NCI-H2227 treated with DMSO at 0.1 percent for 48 hours (cell line): ENCODE data around the gene RHEB.

Source experiments
- DNase-seq: peaks from one replicate; lab custom pipeline; 2025; lab: John Stamatoyannopoulos, UW

The RHEB gene

DNA sequence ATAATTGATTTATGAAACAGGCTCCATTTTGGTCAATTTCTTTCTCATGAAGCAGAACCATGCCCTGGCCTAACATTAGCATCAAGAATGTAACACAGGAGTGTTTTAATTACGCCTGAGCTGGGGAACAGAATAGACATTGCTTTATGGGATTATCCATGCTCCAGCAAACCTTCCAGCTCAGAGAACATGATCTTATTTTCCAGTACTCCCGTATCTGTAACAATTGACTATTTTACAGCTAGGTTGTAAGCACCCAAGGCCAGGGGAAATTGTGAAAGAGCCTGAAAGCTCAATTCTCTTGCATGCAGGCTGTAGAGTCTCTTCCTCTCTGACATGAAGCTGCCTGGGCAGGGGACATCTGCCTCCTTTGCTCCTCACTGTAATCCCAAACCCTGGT, 49.0 kb downstream of the RHEB start:
- DNase-seq: no peak

DNA sequence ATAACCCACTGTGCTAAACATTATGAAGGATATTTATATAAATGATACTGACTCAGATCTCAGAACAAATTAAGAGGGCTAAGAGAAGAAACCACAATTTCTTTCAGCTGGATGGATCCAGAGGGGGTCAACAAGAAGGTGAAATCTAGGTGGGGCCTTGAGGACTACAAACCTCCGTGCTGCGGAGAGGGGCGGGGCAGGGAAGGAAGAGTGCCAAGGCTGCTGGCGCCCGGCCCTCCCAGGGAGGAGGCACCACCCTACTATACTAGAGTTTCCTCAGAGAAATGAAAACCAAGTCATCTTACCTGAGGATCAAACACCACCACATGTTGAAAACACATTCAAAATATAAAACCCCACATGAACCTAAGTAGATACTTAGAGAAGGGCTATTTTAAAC, 50.4 kb downstream of the RHEB start:
- no peak for DNase-seq

GRCh38 chr7:151468217-151469018, 51.3 kb downstream of the RHEB start:
- DNase-seq: no peak

DNA sequence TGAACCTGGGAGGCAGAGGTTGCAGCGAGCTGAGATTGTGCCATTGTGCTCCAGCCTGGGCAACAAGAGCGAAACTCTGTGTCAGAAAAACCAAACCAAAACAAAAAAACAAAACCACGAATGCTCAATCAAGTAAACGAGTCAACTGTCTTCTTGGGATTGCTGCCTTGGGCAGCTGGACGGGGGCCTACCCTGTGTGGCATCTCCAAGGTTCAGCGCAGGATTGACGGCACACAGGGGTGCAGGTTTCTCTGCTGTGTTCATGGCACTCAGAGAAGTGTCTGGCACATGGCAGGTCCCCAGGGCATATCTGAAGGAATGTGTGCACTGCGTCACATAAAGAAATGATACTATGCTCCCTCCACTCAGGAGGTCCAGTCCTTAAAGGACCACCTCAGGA, 54.5 kb downstream of the RHEB start:
- no peak for DNase-seq

DNA sequence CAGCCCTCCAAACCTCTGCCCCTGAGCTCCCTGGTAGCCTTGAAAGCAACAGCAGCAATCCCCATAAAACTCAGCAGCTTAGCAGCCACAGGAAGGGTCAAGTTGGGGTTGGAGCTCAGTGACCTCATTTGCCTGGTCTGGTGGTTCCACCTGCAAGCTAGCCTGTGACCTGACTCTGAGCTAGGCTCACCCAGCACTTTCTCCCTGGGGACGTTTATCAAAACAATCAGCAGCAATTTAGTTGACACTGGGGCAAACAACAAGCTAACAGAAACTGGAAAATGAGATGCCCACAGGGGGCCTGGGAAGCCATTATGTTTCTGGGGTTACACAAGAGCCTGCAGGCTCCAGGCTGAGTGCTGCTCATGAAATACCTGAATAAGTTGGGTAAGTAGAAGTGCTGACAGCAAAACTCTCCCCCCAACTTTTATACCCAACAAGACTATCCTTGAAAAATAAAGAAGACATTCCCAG, 57.4 kb downstream of the RHEB start:
- no peak for DNase-seq

GRCh38 chr7:151461942-151462230, 57.8 kb downstream of the RHEB start:
- DNase-seq: no peak

DNA sequence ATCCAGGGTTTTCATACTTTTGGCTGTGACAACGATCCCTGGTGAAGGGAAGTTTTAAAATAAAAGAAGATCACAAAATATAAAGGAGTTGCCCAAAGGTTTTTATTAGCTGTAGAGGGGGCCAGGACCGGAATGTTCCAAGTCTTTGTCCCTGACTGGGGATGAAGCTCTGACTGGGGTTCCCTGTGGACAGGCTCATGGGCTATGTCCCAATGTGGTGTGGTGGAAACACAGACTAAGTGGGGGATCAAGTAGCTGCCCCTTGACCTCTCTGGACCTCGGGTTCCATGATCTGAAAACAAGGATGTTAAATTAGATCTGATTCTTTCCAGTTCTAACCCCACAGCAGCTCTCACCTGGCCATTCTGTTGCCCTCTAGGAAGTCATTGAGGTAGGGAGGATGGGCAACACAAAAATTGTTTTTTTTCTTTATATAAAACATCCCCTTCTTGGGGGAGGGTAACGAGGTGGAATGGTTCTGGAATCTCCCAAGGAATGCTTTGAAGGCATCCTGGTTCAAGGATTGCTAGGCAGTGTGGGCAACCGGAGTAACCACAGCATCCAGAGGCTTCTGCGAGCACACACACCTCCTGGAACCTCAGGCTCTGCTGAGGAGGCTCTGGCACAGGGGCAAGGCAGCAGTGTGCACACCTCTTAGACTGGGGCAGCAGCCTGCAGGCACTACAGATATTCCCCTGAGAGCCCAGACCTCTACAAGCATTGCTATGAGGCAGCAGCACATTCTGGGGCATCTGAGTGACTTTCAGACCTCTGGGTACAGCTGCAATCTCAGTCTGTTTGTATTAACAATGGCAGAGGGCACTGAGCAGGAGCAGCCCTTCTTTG, 58.4 kb downstream of the RHEB start:
- no peak for DNase-seq

DNA sequence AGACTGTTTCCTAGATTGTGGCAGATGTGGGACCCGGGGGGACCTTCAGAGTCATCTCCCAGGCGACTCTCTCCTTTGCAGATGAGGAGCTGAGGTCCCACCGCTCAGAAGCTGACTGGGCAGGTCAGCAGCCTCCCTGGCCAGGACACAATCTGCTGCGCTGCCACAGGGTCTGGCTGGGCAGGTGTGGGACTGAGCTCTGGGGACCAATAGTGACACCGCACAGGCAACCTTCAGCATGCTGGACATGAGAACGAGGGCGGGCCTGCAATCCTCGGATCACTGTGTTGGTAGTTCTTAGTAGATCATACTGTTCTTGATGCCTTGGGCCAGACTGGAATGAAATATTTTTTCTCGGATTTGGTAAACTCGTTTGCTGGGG, 59.2 kb downstream of the RHEB start:
- no peak for DNase-seq

DNA sequence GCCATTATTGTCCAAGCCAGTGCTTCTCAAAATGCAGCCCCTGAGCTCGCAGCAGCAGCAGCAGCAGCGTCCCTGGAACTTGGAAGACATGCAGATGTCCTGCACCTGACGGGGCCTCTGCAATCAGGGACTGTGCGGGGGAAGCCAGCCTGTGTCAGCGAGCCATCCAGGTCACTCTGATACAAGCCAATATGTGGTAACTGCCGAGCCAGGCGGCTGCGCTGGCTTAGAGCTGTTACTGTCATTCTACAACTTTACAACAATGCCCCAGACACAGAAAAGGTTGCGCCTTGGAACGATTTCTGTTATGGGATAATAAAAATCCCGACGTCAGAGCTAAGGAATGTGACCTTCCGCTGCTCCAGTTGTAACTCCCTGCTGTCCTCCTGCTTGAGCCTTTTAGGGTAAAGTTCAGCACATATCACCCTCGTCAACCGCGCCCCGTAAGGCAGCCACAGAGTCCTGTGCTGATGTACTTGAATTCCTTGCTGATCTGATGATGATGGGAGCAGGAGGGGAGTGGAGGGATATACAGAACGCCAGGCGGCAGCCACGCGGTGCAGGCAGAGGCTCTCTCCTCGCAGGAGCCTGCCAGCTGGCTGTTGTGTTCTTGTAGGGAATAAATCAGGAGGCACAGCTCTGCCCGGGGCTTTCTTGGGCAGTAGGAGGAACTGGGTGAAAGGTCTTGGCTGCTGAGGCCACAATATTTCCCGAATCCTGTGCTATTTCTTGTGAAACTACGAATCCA, 59.8 kb downstream of the RHEB start:
- peak; percentile 39 for DNase-seq

DNA sequence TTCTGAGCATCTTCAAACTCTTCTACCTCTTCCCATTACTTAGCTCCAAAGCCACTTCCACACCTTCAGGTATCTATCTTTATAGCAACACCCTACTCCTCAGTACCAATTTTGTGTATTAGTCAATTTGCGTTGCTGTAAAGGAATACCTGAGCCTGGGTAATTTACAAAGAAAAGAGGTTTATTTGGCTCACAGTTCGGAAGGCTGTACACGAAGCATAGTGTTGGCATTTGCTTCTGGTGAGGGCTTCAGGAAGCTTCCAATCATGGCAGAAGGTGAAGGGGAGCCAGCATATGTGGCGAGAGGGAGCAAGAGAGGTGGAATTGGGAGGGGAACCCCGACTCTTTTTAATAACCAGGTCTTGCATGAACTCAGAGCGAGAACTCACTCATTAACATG, 62.2 kb downstream of the RHEB start:
- no peak for DNase-seq

DNA sequence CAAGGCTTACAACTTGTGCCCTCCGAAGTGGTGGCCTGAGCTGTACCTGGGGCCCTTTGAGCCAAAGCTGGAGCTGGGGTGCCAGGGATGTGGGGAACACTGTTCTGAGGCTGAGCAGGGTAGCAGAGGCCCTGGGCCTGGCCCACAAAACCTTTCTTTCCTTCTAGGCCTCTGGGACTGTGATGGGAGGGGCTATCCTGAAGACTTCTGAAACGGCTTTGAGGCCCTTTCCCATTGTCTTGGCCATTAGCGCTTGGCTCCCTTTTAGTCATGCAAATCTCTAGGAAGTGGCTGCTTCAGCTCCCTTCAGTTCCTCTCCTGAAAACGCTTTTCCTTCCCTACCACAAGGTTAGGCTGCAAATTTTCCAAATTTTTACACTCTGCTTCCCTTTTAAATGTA, 62.9 kb downstream of the RHEB start:
- no peak for DNase-seq

DNA sequence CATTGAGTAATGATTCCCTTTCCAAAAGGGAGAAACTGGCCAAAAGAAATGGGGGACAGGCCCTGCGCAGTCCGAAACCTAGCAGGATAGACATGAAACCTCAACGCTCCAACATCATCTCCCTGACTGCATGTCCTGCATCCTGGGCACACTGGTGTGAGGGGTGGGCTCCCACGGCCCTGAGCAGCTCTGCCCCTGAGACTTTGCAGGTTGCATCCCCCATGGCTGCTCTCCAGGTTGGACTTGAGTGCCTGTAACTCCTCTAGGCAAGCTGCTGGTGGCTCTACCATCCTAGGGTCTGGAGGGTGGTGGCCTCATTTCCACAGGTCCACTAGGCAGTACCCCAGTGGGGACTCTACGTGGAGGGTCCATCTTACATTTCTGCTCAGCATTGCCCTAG, 63.4 kb downstream of the RHEB start:
- no peak for DNase-seq

DNA sequence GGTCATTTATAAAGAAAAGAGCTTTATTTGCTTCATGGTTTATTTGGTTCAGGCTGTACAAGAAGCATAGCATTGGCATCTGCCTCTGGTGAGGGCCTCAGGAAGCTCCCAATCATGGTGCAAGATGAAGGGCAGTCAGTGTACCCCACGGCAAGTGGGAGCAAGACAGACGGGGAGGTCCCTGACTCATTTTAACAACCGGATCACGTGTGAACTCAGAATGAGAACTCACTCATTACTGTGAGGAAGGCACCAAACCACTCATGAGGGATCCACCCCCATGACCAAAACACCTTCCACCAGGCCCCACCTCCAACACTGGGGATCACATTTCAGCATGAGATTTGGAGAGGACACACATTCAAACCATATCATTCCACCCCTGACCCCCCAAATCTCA, 64.0 kb downstream of the RHEB start:
- no peak for DNase-seq

DNA sequence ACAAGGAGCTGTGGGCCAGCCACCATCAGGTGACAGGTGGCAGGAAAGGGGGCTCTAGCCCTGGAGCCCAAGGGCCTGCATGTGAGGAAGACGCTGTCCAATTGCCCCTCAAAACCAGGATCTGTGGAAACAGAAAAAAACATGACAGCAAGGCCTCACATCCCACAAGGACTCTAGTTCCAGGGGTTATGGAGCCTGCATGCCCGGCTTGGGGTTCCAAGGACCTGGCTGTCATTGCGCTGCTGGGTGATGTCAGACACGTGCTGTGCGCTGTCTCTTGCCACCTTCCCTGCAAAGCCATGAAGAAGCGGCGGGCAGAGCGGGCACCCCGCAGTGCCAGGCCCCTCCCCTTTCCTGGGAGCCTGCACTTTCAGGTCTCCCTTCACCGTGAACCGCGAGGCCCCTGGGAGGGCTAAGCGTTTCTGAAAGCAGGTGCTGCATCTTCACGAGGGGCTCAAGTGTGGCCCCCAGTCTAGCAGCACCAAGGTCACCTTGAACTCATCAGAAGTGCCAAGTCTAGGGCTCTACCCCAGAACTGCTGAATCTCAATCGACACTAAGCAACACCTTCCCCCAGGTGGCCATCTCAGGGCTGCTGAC, 64.7 kb downstream of the RHEB start:
- no peak for DNase-seq

GRCh38 chr7:151454305-151454704, 65.4 kb downstream of the RHEB start:
- DNase-seq: no peak

GRCh38 chr7:151453326-151453791, 66.3 kb downstream of the RHEB start:
- no peak for DNase-seq

GRCh38 chr7:151452680-151453325, 66.9 kb downstream of the RHEB start:
- DNase-seq: no peak

DNA sequence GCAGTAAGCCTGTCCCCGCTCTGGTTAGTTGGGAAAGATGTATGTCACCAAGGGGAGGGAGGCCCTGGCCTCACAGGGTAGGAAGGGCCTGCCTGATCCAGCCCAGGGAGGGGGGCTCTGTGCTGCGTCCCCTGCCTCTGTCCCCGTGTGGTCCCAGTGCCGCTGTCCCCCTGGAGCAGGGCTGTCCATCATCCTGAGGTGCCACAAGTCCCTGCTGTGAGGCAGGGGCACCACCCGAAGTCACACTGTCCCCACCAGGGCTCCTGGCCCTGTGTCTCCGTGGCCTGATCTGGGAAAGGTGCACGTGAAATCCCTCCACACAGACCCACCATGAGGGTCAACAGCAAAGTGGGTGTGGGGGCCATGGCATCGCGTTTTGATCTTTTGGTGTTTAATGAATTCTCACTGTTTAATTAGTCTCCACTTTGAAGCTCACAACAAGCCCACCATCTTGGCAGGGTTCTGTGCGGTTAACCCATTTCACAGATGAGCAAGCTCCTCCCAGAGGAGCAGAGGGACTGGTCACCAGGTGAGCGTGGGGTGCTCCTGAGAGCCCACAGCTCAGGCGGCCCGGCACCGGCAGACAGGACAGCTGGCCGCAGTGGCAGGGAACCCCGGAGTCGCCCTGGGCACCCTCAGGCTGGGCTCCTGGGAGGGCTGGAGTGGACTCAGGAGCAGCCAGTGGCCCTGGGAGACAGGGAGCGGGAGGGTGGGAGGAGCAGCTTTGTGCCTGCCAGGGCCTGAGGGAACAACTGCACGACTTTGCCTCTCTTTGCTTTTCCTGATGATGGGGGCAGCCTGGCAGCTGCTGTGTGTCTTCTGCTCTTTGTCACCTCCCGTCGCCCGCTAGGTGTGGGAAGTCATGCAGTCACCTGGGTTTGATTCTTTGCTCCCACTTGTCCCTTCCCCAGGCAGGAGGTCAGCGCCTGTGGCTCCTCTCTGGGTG, 67.8 kb downstream of the RHEB start:
- DNase-seq: no peak

- no peak for DNase-seq
These were observed 68.5 kb downstream of the RHEB start for GRCh38 chr7:151451156-151451555.

DNA sequence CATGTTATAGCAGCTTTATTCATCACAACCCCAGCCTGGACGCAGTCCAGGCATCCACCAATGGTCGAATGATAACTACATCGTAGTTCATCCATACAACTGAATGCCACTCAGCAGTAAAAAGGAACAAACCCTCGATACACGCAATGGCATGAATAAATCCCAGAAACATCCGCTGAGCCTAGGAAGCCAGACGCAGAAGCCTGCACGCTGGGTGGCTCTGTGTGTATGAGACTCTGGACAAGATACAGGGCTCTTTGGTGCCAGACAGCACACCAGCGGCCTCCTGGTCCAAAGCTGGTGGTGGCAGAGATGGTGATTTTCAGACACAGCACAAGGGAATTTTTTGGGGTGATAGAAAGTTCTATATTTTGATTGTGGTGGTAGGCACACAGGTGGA, 69.7 kb downstream of the RHEB start:
- no peak for DNase-seq
